Measurements from ENCODE around the gene DRD1. TPM values are rescaled to one million over a fixed set of nuclear protein-coding genes. Genes with fewer than 3 reads are reported as not detected.

Gene DRD1
- total and polyA plus RNA-seq, 5 donors = not detected

DNA sequence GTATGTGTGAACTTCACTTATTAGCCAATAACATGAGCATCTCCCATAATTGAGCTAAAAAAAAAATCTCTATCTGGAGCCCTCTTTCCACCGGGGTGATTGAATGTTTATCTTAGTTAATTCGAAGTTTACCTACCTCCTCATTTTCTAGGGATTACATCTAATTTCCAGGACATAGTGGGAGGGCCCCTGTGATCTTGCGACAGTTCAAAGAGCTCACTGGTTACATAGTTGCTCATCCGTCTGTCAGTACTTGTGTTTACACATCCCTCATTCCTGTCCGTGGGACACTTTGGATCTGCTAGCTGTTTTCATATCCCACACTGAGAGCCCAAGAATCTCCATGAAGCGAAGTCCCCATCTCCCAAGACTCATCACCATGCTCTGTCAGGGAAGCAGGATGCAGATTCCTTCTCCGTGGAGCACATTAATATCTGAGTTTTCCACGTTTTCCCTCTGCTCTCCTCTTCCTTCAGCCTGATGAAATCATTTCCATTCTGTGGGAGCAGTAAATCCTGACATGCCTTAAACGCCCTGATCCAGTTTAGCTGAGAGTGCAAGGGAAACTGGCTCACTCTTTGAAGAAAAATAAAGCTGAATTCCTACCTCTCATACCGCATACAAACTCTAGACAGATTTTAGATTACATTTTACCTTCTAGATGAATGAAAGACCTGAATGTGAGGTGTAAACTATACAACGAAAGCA lies 24.2 kb upstream of the DRD1 start:
- no peak for ATAC-seq
- Histone ChIP-seq H3K27ac (ENCODE audit: low read length) (no peak overlapping the region), H3K4me3 (ENCODE audit: low read length) (no peak overlapping the region), H3K27me3 (ENCODE audit: control insufficient read depth, insufficient read depth) (no peaks in the 10 kb centered on the region), H3K9me3 (ENCODE audit: control insufficient read depth, low read length) (no peaks in the 10 kb centered on the region), H3K4me1 (ENCODE audit: control insufficient read depth, insufficient read depth, low read length) (peaks cover 3% of the 10 kb centered on the region)
- DNase-seq = no peak
- intact Hi-C loops (cut with DNase I) = no loop called here
- 47% methylated on average over 11 of the region's 11 CpGs for WGBS

DNA sequence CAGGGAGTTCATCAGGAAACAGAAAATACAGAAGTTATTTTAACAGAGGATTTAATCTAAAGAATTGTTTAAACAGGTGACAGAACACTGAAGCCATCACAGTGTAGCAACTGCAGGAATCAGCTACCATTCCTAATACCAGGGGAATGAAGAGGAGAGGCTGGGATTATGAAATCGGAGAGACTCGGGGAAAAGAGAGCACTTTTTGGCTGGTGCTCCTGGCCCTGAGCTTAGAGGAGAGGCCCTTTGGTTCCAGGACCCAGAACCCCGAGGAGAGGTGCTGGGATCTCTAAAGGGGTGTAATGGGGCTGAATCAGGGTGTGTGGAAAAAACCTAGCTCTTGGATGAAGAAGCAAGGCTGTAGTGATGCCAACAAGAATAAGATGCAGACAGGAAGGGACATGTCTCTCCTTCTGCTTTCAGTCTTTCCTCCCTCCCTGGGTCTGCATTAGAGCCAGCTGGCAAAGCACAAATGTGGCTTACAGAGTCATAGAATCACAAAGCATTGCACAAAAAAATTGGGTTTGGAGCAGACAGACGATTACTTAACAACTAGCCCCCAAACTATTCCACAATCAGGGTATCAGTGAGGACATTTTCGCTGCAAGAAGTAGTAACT lies 22.8 kb upstream of the DRD1 start:
- intact Hi-C loops (cut with DNase I) = no loop called here
- no peak overlapping the region for H3K4me3 ChIP-seq (ENCODE audit: low read length)
- WGBS = 37% methylated on average over 5 of the region's 5 CpGs
- no peak overlapping the region for H3K27ac ChIP-seq (ENCODE audit: low read length)
- H3K9me3 ChIP-seq (ENCODE audit: control insufficient read depth, low read length) = no peaks in the 10 kb centered on the region
- peaks cover 3% of the 10 kb centered on the region for H3K4me1 ChIP-seq (ENCODE audit: control insufficient read depth, insufficient read depth, low read length)
- ATAC-seq (peak; percentile 65 to 90), DNase-seq (peak; percentile 48 to 81 (median 50))
- no peaks in the 10 kb centered on the region for H3K27me3 ChIP-seq (ENCODE audit: control insufficient read depth, insufficient read depth)

- 41% methylated on average over 3 of the region's 3 CpGs for WGBS
- intact Hi-C loops (cut with DNase I) = no loop called here
- no peak overlapping the region for H3K27ac ChIP-seq (ENCODE audit: low read length)
- no peaks in the 10 kb centered on the region for H3K9me3 ChIP-seq (ENCODE audit: control insufficient read depth, low read length)
- no peaks in the 10 kb centered on the region for H3K27me3 ChIP-seq (ENCODE audit: control insufficient read depth, insufficient read depth)
- ATAC-seq (no peak), DNase-seq (no peak)
- peaks cover 3% of the 10 kb centered on the region for H3K4me1 ChIP-seq (ENCODE audit: control insufficient read depth, insufficient read depth, low read length)
- H3K4me3 ChIP-seq (ENCODE audit: low read length) = no peak overlapping the region
Observed at GRCh38 chr5:175465282-175465681, 21.3 kb upstream of the DRD1 start.

- ATAC-seq (no peak), DNase-seq (no peak)
- Histone ChIP-seq H3K9me3 (ENCODE audit: control insufficient read depth, low read length) (no peaks in the 10 kb centered on the region), H3K4me3 (ENCODE audit: low read length) (no peak overlapping the region), H3K27me3 (ENCODE audit: control insufficient read depth, insufficient read depth) (no peaks in the 10 kb centered on the region), H3K4me1 (ENCODE audit: control insufficient read depth, insufficient read depth, low read length) (peaks cover 3% of the 10 kb centered on the region), H3K27ac (ENCODE audit: low read length) (no peak overlapping the region)
- intact Hi-C loops (cut with DNase I) = loop anchor here in 1 of 4 donors (5.0 kb wide), 1 partner anchor 513 kb away; no protein-coding TSS in a partner anchor
- WGBS = 6% methylated on average over 3 of the region's 3 CpGs
Observed at GRCh38 chr5:175464942-175465233, 20.9 kb upstream of the DRD1 start.

DNA sequence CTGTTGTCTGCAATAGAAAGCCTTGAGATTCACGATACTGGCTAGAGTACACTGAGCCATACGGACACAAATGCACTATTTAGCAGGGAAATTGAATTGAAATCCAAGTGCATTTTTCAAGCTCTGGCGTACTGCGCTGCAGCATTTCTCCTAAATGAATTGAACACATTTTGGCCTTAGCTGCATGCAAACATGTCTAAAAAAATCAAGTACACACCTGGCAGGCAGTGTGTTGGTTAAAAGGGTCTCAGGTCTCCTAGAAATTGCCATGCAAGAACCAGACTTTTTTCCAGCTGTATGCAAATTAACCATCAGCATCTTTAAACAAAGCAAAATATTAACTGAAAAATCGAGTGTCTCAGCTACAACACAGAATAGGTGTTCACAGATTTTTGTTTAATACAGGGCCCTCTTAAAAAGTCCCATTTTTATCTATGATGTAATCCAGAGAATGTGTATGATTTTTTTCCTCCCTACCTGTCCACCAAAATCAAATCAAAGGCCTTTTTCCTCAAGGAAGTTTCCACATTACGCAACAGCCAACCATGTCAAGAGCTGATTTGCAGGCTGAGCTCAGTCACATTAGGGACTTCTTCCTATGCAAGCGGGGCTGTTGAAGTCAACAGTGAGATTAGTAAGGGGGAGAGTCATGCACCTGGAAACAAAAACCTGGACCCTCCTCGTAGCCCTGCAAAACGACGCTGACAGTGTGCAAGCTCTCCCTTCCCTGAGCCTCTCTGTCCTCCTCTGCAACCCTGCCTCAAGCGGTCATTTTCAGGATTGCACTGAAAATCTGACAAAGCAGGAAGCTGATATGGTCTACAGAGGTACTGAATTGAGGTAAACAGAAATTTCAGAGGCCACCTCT lies 20.3 kb upstream of the DRD1 start:
- DNase-seq = peak in 1 of 3 donors; percentile 19
- Histone ChIP-seq H3K27ac (ENCODE audit: low read length) (no peak overlapping the region), H3K9me3 (ENCODE audit: control insufficient read depth, low read length) (no peaks in the 10 kb centered on the region), H3K4me1 (ENCODE audit: control insufficient read depth, insufficient read depth, low read length) (peaks cover 3% of the 10 kb centered on the region), H3K27me3 (ENCODE audit: control insufficient read depth, insufficient read depth) (no peaks in the 10 kb centered on the region), H3K4me3 (ENCODE audit: low read length) (no peak overlapping the region)
- intact Hi-C loops (cut with DNase I) = loop anchor here in 1 of 4 donors (5.0 kb wide), 1 partner anchor 512 kb away; no protein-coding TSS in a partner anchor
- WGBS = 48% methylated on average over 11 of the region's 11 CpGs
- peak; percentile 60 to 75 for ATAC-seq

GRCh38 chr5:175463641-175464040 lies 19.7 kb upstream of the DRD1 start:
- WGBS = 87% methylated on average over 3 of the region's 3 CpGs
- intact Hi-C loops (cut with DNase I) = loop anchor here in 1 of 4 donors (5.0 kb wide), 1 partner anchor 511 kb away; no protein-coding TSS in a partner anchor

DNA sequence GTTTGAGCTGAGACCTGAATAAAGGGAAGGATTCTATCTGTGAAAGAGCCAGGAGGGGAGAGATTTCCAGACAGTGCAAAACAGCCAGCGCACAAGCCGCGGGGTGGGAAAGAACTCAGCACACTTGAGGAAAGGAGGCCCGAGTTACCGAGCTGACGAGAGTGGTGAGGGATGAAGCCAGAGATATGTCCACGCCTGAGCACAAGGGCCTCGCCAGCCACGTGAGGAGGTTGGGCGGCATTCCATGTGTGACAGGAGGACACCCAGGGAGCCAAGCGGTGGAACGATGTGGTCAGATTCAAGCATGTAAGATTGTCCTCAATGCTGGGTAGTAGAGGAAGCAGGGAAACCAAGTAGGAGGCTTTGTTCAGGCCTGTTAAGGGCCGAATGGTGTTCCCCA lies 17.4 kb upstream of the DRD1 start:
- intact Hi-C loops (cut with DNase I) = loop anchor here in 1 of 4 donors (5.0 kb wide), 1 partner anchor 509 kb away; no protein-coding TSS in a partner anchor
- H3K4me1 ChIP-seq (ENCODE audit: control insufficient read depth, insufficient read depth, low read length) = peaks cover 2% of the 10 kb centered on the region
- H3K9me3 ChIP-seq (ENCODE audit: control insufficient read depth, low read length) = no peaks in the 10 kb centered on the region
- H3K27ac ChIP-seq (ENCODE audit: low read length) = no peak overlapping the region
- H3K4me3 ChIP-seq (ENCODE audit: low read length) = no peak overlapping the region
- peak in 1 of 2 donors; percentile 71 for ATAC-seq
- H3K27me3 ChIP-seq (ENCODE audit: control insufficient read depth, insufficient read depth) = no peaks in the 10 kb centered on the region
- WGBS = 66% methylated on average over 13 of the region's 13 CpGs
- DNase-seq = peak; percentile 32 to 64 (median 53)

More at GRCh38 chr5:175463641-175464040, 19.7 kb upstream of the DRD1 start:
- DNase-seq (no peak), ATAC-seq (no peak)
- Histone ChIP-seq H3K27me3 (ENCODE audit: control insufficient read depth, insufficient read depth) (no peaks in the 10 kb centered on the region), H3K27ac (ENCODE audit: low read length) (no peak overlapping the region), H3K4me1 (ENCODE audit: control insufficient read depth, insufficient read depth, low read length) (peaks cover 3% of the 10 kb centered on the region), H3K4me3 (ENCODE audit: low read length) (no peak overlapping the region), H3K9me3 (ENCODE audit: control insufficient read depth, low read length) (no peaks in the 10 kb centered on the region)

GRCh38 chr5:175460552-175460951 lies 16.6 kb upstream of the DRD1 start:
- Histone ChIP-seq H3K4me3 (ENCODE audit: low read length) (no peak overlapping the region), H3K9me3 (ENCODE audit: control insufficient read depth, low read length) (no peaks in the 10 kb centered on the region), H3K27ac (ENCODE audit: low read length) (no peak overlapping the region), H3K27me3 (ENCODE audit: control insufficient read depth, insufficient read depth) (no peaks in the 10 kb centered on the region), H3K4me1 (ENCODE audit: control insufficient read depth, insufficient read depth, low read length) (no peaks in the 10 kb centered on the region)
- DNase-seq = no peak
- WGBS = 80% methylated on average over 2 of the region's 2 CpGs
- no peak for ATAC-seq
- intact Hi-C loops (cut with DNase I) = loop anchor here in 1 of 4 donors (5.0 kb wide), 1 partner anchor 508 kb away; no protein-coding TSS in a partner anchor

- Histone ChIP-seq H3K27me3 (ENCODE audit: control insufficient read depth, insufficient read depth) (no peaks in the 10 kb centered on the region), H3K27ac (ENCODE audit: low read length) (no peak overlapping the region), H3K4me1 (ENCODE audit: control insufficient read depth, insufficient read depth, low read length) (no peaks in the 10 kb centered on the region), H3K4me3 (ENCODE audit: low read length) (no peak overlapping the region), H3K9me3 (ENCODE audit: control insufficient read depth, low read length) (no peaks in the 10 kb centered on the region)
- 55% methylated on average over 7 of the region's 7 CpGs for WGBS
- intact Hi-C loops (cut with DNase I) = loop anchor here in 1 of 4 donors (5.0 kb wide), 1 partner anchor 508 kb away; no protein-coding TSS in a partner anchor
- DNase-seq = no peak
- no peak for ATAC-seq
Observed at GRCh38 chr5:175460126-175460525, 16.1 kb upstream of the DRD1 start.

GRCh38 chr5:175457466-175457865 lies 13.5 kb upstream of the DRD1 start:
- Histone ChIP-seq H3K9me3 (ENCODE audit: control insufficient read depth, low read length) (no peaks in the 10 kb centered on the region), H3K27me3 (ENCODE audit: control insufficient read depth, insufficient read depth) (no peaks in the 10 kb centered on the region), H3K4me3 (ENCODE audit: low read length) (no peak overlapping the region), H3K4me1 (ENCODE audit: control insufficient read depth, insufficient read depth, low read length) (no peaks in the 10 kb centered on the region), H3K27ac (ENCODE audit: low read length) (no peak overlapping the region)
- ATAC-seq (no peak), DNase-seq (no peak)
- intact Hi-C loops (cut with DNase I) = no loop called here
- WGBS = 87% methylated on average over 1 of the region's 1 CpG
